ENCODE data around the gene CNOT10.
A peak's percentile ranks its signal among the peaks of the same experiment; 100 is the strongest.
"Not testable (repeated sequence)": the region's sequence is repeated elsewhere in the genome, so short reads cannot be mapped to it uniquely, and the experiment has no call there.

The CNOT10 gene

DNA sequence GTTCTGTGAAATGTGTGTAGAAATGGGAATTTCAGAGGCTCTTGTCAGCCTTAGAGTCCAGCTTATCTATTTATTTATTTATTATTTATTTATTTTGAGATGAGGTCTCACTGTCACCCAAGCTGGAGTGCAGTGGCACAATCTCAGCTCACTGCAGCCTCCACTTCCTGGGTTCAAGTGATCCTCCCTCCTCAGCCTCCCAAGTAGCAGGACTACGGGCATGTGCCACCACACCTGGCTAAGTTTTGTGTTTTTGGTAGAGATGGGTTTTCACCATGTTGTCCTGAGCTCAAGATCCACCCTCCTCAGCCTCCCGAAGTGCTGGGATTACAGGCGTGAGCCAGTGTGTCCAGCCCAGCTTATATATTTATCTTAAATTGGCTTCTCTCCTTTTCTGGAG is 11.5 kb downstream of the CNOT10 start:
- DNase-seq (ENCODE audit: low read depth) = no peak

DNA sequence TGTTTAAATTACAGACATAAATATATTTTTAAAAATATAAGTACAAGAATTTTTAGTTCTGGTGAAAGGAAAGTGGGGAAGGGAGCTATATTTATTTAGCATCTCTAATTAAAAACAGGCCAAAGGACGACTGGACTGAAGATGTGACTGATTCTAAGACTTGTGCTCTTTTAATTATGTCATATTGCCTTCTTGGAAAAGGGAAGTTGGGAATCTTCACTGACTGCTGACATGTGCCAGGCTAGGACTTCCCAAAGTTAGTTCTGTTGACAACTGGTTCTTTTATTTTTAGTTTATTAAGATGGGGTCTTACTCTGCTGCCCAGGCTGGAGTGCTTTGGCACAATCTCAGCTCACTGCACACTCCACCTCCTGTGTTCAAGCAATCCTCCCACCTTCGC is 13.5 kb downstream of the CNOT10 start:
- no peak for DNase-seq (ENCODE audit: low read depth)

DNA sequence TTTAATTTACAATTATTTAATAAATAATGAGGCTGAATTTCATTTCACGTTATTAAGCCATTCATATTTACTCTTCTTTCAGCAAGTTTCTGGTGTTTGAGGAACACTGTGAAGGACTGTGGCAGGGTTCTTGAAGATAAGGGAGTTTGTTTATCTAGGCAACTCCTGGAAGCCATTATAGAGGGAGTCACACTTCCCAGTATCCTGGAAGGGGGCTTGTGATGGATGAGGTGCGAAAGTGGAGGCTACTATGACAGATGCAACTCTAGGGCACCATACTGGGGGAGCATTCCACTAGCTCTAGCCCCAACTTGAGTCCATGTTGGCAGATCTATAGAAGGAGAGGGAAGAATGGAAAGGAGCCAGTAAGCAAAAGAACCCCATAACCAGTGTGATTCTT is 14.4 kb downstream of the CNOT10 start:
- no peak for DNase-seq (ENCODE audit: low read depth)

DNA sequence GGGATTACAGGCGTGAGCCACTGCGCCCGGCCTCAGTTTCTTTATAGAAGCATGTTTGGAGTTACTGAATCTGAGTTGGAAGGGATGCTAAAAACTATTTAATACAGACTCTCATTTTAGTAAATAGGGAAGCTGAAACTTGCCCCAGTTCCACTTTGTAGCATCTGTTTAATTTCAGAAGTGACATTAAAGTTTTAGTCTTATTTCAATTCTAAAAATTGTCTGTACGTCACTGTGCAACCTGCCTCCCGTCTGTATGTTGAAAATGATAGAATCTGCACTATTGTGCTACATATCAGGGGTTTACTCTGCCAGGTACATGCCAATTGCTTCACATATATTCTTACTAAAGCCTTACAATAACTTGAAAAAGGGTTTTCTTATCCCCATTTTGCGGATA is 15.3 kb downstream of the CNOT10 start:
- DNase-seq (ENCODE audit: low read depth) = no peak

GRCh38 chr3:32703491-32703972 is 18.5 kb downstream of the CNOT10 start:
- DNase-seq (ENCODE audit: low read depth) = peak; percentile 35

DNA sequence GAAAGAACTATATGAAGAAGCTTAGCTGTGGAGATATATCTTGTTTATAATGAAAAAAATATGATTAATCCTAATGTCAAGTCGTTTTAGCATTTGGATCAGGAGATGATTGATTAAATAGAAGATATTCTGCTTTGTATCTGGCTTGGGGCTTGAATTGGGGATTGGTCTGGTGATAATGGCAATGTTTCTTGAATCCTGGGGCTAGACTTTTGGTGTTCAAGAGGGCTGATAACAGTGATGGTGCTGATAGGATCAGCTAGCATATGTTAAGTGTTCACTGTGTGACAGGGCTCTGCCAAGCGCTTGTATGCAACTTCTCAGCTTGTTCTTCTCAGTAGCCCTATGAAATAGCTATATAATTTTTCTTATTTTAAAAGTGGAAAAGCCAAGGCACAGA is 20.2 kb downstream of the CNOT10 start:
- DNase-seq (ENCODE audit: low read depth) = no peak

DNA sequence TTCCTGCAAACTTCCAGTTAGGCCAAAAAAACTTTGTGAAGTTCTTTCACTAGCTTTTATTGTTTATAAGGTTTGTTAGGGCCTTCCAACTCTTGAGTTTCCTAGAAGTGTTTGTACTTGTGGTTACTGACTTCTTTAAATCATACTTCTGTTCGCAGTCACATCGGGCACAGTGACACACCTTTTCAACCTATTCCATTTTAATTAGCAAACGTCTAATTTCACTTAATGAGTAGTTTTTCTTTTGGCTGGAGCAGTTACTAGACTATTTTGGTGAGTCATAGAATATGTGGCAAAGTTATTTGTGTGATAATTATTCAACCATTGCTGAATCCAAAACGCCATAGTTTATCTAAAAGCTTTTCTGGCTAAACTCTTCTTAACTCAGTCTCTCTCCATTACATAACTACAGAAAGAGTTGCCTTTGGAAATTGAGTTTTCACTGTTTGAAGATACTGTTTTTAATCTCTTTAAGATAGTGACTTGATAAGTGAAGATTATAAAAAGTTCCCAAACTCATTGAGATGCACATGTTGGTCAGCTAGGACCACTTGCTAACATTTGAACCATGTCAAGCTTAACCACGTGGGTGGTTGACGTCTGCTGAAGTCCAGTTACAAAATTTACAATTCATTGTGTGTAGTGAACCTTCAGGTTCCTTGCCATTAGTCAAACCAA is 21.5 kb downstream of the CNOT10 start:
- peak; percentile 25 for DNase-seq (ENCODE audit: low read depth)

- no peak for DNase-seq (ENCODE audit: low read depth)
These were observed 22.0 kb downstream of the CNOT10 start for GRCh38 chr3:32707026-32707370.

- no peak for DNase-seq (ENCODE audit: low read depth)
These were observed 23.8 kb downstream of the CNOT10 start for GRCh38 chr3:32708672-32709283.

DNA sequence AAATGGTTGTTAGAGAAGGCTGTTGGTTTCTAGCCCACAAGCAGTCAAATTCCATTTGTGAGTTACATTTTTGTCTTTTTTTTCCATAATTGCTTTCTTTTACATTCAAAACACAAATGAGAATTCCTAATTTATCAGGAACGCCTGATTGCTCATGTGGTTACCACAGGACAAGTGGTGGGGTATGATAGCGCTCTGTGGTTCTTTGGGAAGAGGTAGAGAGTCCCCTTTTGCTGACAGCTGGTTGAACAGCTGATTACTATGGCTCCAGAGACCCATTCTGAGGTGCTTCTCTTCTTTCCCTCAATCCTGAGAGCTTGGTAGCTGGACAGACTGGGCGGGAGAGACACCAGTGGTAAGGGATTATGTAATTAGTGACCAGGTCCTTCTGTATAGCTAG is 24.4 kb downstream of the CNOT10 start:
- DNase-seq (ENCODE audit: low read depth) = no peak

- peak; percentile 14 for DNase-seq (ENCODE audit: low read depth)
These were observed 27.6 kb downstream of the CNOT10 start for GRCh38 chr3:32712506-32713055.

GRCh38 chr3:32713181-32713580 is 28.2 kb downstream of the CNOT10 start:
- no peak for DNase-seq (ENCODE audit: low read depth)

DNA sequence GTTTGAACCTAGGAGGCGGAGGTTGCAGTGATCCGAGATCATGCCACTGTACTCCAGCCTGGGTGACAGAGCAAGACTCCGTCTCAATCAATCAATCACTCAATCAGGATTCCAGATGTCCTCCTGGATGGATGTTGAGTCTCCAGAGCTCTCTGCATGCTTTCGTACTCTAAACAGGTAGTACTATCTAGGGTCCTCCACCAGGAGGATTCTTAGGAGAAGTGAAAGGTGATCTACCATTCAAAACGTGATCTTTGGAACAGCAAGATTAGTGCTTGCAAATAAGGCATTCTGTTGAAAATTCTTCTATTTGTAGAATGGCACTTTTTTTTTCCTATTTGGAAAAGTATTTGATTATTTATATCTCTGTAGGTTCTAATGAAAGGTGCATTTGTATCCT is 34.3 kb downstream of the CNOT10 start:
- no peak for DNase-seq (ENCODE audit: low read depth)

DNA sequence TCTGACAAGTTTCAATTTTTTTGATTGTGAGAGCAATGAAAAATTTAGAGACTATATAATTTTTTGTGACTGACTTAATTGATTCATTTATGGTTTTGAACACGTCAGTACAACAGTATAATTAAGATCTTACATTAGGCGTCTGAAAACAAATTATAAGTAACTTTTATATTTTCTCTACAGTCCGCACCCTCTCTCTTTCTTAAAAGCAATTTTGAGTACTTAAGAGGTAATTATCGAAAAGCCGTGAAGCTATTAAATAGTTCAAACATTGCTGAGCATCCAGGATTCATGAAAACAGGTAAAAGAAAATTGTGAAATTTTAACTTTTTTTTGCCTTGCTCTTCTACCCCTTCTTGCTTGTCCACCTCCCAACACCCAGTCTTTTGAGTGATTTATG is 34.9 kb downstream of the CNOT10 start:
- DNase-seq (ENCODE audit: low read depth) = no peak

- no peak for DNase-seq (ENCODE audit: low read depth)
These were observed 40.7 kb downstream of the CNOT10 start for GRCh38 chr3:32725721-32726120.

DNA sequence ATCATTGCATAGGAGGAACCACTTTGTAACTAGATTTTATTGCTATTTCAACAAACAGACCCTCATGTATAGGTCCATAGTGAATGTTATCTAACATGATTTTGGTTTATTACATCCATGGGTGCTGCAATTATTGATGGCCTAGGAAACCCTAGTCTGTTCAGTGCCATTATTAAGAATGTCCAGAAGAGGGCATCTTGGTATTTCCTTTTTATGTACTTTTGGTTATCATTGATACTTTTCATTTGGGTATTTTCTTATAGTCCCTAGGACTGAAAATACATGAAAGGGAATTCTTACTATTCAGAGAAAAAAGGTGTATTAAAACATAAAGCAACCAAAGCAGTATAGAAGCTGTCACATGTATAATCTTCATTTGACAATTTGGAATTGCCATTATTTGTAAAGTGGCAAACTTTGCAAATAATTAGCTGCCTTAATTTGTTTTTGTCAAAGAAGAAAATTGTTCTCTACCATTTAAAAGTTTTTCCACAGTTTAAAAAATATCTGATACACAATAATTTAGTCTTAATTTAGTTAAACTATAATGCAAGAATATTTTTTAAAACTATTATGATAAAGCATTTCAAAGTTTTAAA is 48.7 kb downstream of the CNOT10 start:
- DNase-seq (ENCODE audit: low read depth) = peak; percentile 39

GRCh38 chr3:32734756-32735155 is 49.8 kb downstream of the CNOT10 start:
- no peak for DNase-seq (ENCODE audit: low read depth)

DNA sequence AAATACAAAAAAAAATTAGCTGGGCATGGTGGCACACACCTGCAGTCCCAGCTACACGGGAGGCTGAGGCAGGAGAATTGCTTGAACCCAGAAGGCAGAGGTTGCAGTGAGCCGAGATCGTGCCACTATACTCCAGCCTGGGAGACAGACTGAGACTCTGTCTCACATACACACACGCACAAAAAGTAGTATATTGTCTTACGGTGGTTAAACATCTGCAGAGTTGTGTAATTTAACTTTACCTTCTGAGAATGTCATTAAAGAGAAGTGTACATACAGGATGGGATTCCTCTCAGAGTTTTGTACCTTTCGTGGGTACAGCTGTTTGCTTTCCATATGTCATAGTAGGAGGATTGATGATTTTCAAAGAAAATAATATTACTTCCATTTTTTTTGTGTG is 58.5 kb downstream of the CNOT10 start:
- not testable (repeated sequence) for DNase-seq (ENCODE audit: low read depth)

DNA sequence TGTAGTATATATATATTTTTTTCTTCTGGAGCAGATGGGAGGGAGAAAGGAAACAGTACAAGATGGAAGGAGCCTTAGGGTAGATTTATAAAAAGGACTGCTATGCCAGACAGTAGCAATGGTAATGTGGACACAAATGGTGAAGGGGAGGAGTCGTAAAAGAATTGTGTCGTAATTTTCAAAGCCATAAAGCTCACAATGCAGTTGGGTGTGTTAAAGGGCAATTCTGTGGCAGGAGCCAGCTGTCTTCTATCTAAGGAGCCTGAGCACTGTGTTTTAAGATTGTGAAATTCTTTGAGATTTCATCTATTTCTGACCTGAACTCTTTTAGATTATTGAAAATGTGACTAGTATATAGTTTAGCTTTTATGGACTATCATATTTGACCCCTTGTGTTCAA is 58.9 kb downstream of the CNOT10 start:
- DNase-seq (ENCODE audit: low read depth) = peak; percentile 80

DNA sequence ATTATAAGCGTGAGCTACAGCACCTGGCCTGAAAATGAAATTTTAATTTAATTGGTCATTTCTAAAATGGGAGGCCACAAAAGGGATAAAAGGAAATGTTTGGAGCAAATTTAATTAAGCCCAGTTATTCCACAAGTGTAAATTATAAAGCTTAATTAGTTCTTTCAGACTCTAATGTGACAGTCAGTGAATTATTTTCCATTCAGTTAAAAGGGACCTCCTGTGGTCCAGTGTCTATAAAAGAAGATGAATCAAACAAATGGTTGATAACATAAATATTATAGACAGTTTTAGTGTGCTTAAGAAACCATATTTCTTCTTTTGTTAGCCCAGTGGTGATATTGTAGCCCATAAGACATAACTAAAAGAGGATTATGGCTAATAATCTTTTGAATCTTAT is 66.4 kb downstream of the CNOT10 start:
- DNase-seq (ENCODE audit: low read depth) = no peak

DNA sequence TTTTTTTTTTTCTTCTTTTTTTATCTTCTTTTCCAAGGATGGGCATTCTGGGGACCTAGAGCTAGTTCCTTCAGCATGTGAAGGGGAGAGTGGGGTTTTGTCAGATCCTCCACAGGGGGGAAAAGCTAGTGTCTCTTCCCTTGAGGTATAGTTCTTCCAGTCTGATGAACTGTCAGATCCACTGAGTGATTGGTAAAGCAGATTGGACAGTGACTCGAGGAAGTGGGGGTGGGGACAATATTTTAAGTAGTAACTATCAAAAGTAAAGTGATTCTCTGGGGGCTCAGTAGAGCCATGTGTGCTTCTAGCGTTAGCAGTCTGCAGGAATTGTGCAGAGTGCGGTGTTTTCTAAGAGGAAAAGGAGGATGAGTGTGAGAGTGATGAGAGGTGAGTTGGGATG is 70.8 kb downstream of the CNOT10 start:
- DNase-seq (ENCODE audit: low read depth) = no peak

GRCh38 chr3:32757618-32758374 is 72.8 kb downstream of the CNOT10 start:
- peak; percentile 33 for DNase-seq (ENCODE audit: low read depth)

GRCh38 chr3:32758375-32758753 is 73.4 kb downstream of the CNOT10 start:
- DNase-seq (ENCODE audit: low read depth) = peak; percentile 72

Measured in amniotic epithelial cell (primary cell).